Heart left ventricle (tissue), 16 donors: ENCODE results near the gene ACOXL. TPM values are rescaled to one million over a fixed set of nuclear protein-coding genes. Genes with fewer than 3 reads are reported as not detected.

Experiments
- ATAC-seq, 4 donors: fragments of 200-7000 bp; cut with Tn5 transposase; one replicate each; pipeline ENCODE4 v1.9.1; 2020 to 2022; ENCODE audit warnings: moderate library complexity in 4 of 4, mild to moderate bottlenecking in 3 of 4, moderate number of reproducible peaks in 1 of 4
- DNase-seq, 5 donors: peaks; one replicate each; pipeline ENCODE4 v3.0.0-alpha.2; 2020
- H3K27ac ChIP-seq, 12 donors: fragments of 200-600 bp; sonication (generic) in 4 of 12; one replicate each; pipeline versions ENCODE4 v1.5.0 to v1.8.0; 2016 to 2022; ENCODE audit warnings: mild to moderate bottlenecking in 2 of 12
- H3K27me3 ChIP-seq, 9 donors: fragments of 200-600 bp; sonication (generic) in 2 of 9; one replicate each; pipeline versions ENCODE4 v1.5.1 to v1.8.0; 2016 to 2022; ENCODE audit warnings: mild to moderate bottlenecking in 3 of 9
- H3K36me3 ChIP-seq, 9 donors: fragments of 200-600 bp; sonication (generic) in 2 of 9; one replicate each; pipeline versions ENCODE4 v1.5.0 to v1.8.0; 2018 to 2022; ENCODE audit warnings: mild to moderate bottlenecking in 2 of 9
- H3K4me1 ChIP-seq, 12 donors: fragments of 200-600 bp; sonication (generic) in 4 of 12; one replicate each; pipeline versions ENCODE4 v1.5.0 to v1.8.0; 2016 to 2022; ENCODE audit warnings: mild to moderate bottlenecking in 3 of 12
- H3K4me3 ChIP-seq, 12 donors: fragments of 200-600 bp; sonication (generic) in 4 of 12; one replicate each; pipeline versions ENCODE4 v1.5.0 to v1.8.0; 2017 to 2022; ENCODE audit warnings: mild to moderate bottlenecking in 9 of 12, moderate library complexity in 4 of 12
- H3K9me3 ChIP-seq, 12 donors: fragments of 200-600 bp; sonication (generic) in 4 of 12; one replicate each; pipeline versions ENCODE4 v1.5.0 to v1.8.0; 2016 to 2022; ENCODE audit warnings: mild to moderate bottlenecking in 1 of 12
- CTCF ChIP-seq, 12 donors: fragments of 200-600 bp; sonication (generic) in 4 of 12; IDR thresholded peaks; one replicate each; pipeline versions ENCODE4 v1.5.0 to v1.8.0; 2018 to 2022; ENCODE audit warnings: antibody characterized with exemption in 12 of 12, mild to moderate bottlenecking in 5 of 12
- POLR2A ChIP-seq, 2 donors: fragments of 450-650 bp; IDR thresholded peaks; one replicate each; pipeline ENCODE4 v1.6.1; 2017; ENCODE audit warnings: antibody characterized with exemption in 2 of 2, mild to moderate bottlenecking in 2 of 2, moderate library complexity in 2 of 2
- WGBS, 4 donors: extraction: QIAGEN DNeasy Blood & Tissue Kit in 2 of 4; methylation state at CpG; one replicate each; pipeline versions ENCODE4 v1.1.5 to v1.1.7; 2013 to 2018; 5-methylcytosine and 5-hydroxymethylcytosine counted together
- intact Hi-C, 10 donors: fragments of 100-400 bp; cut with DNase I; formaldehyde crosslinking; loops; one replicate each; pipeline versions ENCODE4 v1.11.1 to v1.14.2; 2022
- polyA plus RNA-seq, 2 donors: library from polyadenylated mRNA; stranded (reverse); fragments of 200-250 nt; gene quantifications; one replicate each; pipeline ENCODE4 v1.2.3, GENCODE V29; 2013
- total RNA-seq, 9 donors: library from RNA; depleted of rRNA in 2 of 9; stranded (reverse); fragments of >200 nt in 2 of 9; fragmentation: NEBNext Ultra II Directional in 3 of 9; extraction: Animal tissue kit (Norgen Biotek cat#: 25700) in 3 of 9; gene quantifications; one replicate each; pipeline versions ENCODE4 v1.1.0 to v1.2.4, GENCODE V29; 2016 to 2023
- donor health status: ischemic (EF 13 %, LVEDD 7.1; RV severe dilation, severe dysfunction).
- donor health status: healthy with polysubstance abuse.
- donor health status: DM: no; HTN: yes; CAD: no.
- donor health status: DM: no; HTN: no; CAD: no.
- donor health status: ischemic (EF 25% LVEDD 6.9; RV normal size, moderate dysfunction).
- donor health status: ischemic (EF 25% LVEDD 5.7; RV mildly dilated, moderate dysfunction).
- donor health status: healthy.
- donor health status: DM: yes; HTN: yes; CAD: no.
- donor health status: ischemic (EF 35%, LVEDD 5.7; RV mildly dilated, moderate dysfunction).
- donor health status: nonischemic (EF 11% LVEDD 7.7; RV severe dilation, severe dysfunction).
- donor health status: DM: yes; HTN: yes; CAD: no.
- donor health status: PGD.
- donor health status: ischemic (EF 29% LVEDD 5.4; RV normal size, mild dysfunction).
- donor health status: nonischemic (EF 23%, LVEDD 6.1; RV moderate dilation, normal function).

The ACOXL gene
- total and polyA plus RNA-seq, 11 donors, result 0.25 TPM; not detected in 10

GRCh38 chr2:110807522-110807921, 75.1 kb downstream of the ACOXL start:
- no peaks in the 10 kb centered on the region for H3K36me3 ChIP-seq
- ATAC-seq (peak in 2 of 4 donors; percentile 25 to 64), DNase-seq (no peak)
- intact Hi-C loops, result loop anchor here in 1 of 10 donors (10.0 kb wide), 1 partner anchor 307 kb away; no protein-coding TSS in a partner anchor
- H3K4me1 ChIP-seq, result peaks cover 0 to 4% (median 0%) of the 10 kb centered on the region in 12 donors
- peaks cover 0 to 6% (median 0%) of the 10 kb centered on the region in 9 donors for H3K27me3 ChIP-seq
- H3K9me3 ChIP-seq, result peaks cover 0 to 7% (median 0%) of the 10 kb centered on the region in 12 donors
- no peak overlapping the region for H3K27ac ChIP-seq
- H3K4me3 ChIP-seq, result no peak overlapping the region
- TF ChIP-seq POLR2A (IDR thresholded peaks at IDR 0.05) (no peak), CTCF (IDR thresholded peaks at IDR 0.05) (no peak)
- 60 to 83% (median 63%) methylated on average over 9 to 12 of the region's 12 CpGs for WGBS, 4 donors

- H3K9me3 ChIP-seq, result no peaks in the 10 kb centered on the region
- TF ChIP-seq CTCF (IDR thresholded peaks at IDR 0.05), result no peak
- no peak for TF ChIP-seq POLR2A (IDR thresholded peaks at IDR 0.05)
- ATAC-seq, result no peak
- H3K4me3 ChIP-seq, result no peak overlapping the region
- no peaks in the 10 kb centered on the region for H3K36me3 ChIP-seq
- intact Hi-C loops, result loop anchor here in 9 of 10 donors (5.0 to 10.0 kb wide), 6 partner anchors 304 to 894 kb away; no protein-coding TSS in a partner anchor
- DNase-seq, result no peak
- WGBS, 4 donors, result 77 to 87% (median 86%) methylated on average over 2 of the region's 2 CpGs
- H3K27me3 ChIP-seq, result peaks cover 0 to under 1% (median 0%) of the 10 kb centered on the region in 9 donors
- H3K27ac ChIP-seq, result no peak overlapping the region
- peaks cover 0 to 4% (median 0%) of the 10 kb centered on the region in 12 donors for H3K4me1 ChIP-seq
Measured at GRCh38 chr2:110810404-110810803, 78.0 kb downstream of the ACOXL start.

- ATAC-seq, result no peak
- H3K27me3 ChIP-seq, result no peaks in the 10 kb centered on the region
- H3K9me3 ChIP-seq, result no peaks in the 10 kb centered on the region
- no peak for TF ChIP-seq CTCF (IDR thresholded peaks at IDR 0.05)
- no peak for DNase-seq
- intact Hi-C loops, result loop anchor here in 9 of 10 donors (5.0 to 10.0 kb wide), 6 partner anchors 302 to 892 kb away; no protein-coding TSS in a partner anchor
- WGBS, 4 donors, result 87 to 94% (median 91%) methylated on average over 9 to 12 of the region's 12 CpGs
- H3K27ac ChIP-seq, result no peak overlapping the region
- H3K4me1 ChIP-seq, result peaks cover 0 to 4% (median 0%) of the 10 kb centered on the region in 12 donors
- no peaks in the 10 kb centered on the region for H3K36me3 ChIP-seq
- no peak overlapping the region for H3K4me3 ChIP-seq
Measured at GRCh38 chr2:110812726-110813645, 80.6 kb downstream of the ACOXL start.

- no peak for DNase-seq
- H3K36me3 ChIP-seq, result no peaks in the 10 kb centered on the region
- TF ChIP-seq CTCF (IDR thresholded peaks at IDR 0.05) (no peak), POLR2A (IDR thresholded peaks at IDR 0.05) (no peak)
- no peak for ATAC-seq
- WGBS, 4 donors, result 89 to 91% (median 90%) methylated on average over 5 of the region's 5 CpGs
- no peak overlapping the region for H3K4me3 ChIP-seq
- no peak overlapping the region for H3K27ac ChIP-seq
- H3K4me1 ChIP-seq, result peaks cover 0 to 4% (median 0%) of the 10 kb centered on the region in 12 donors
- no peaks in the 10 kb centered on the region for H3K27me3 ChIP-seq
- H3K9me3 ChIP-seq, result no peaks in the 10 kb centered on the region
- intact Hi-C loops, result loop anchor here in 9 of 10 donors (5.0 to 10.0 kb wide), 6 partner anchors 301 to 891 kb away; no protein-coding TSS in a partner anchor
Measured at GRCh38 chr2:110813896-110814295, 81.5 kb downstream of the ACOXL start.
